GM21390 (cell line): ENCODE measurements around the gene ACAD10.

Source experiments
- ATAC-seq: cut with Tn5 transposase; IDR thresholded peaks from one replicate; pipeline ENCODE4 v1.9.1; 2021; ENCODE audit not compliant: unreplicated experiment

The ACAD10 gene

DNA sequence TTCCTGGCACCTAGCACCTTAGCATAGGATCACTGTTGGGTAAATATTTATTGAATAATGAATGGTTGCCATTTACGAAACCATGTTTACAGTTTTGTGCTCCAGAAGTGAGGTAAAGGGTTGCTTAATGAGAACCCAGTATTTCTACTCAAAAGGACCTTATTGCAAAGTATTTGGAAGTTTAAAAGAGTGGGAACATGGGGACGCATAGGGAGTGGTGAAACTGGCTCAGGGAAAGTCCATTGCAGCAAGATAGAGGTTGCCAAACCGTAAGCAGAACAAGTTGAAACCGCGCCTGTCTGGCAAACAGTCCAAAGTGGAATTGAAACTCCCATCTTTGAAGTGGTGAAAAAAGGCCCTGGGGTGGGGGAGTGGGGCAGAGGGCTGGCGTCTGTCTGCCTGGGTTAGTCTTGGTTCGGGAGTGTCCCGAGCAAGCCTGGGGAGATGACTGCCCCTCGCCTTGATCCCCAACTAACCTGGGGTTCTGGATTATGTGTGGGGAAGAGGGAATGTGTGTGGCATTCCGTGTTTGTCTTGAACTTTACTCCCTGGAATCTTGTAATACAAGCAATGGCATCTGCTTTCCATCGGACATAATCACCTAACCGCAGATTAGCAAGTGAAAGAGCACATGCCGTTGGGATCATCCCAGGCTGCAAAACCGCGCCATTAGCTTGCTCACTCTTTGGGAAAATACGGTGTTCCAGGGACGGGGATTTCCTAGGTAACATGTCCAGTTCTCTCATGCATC is 88.1 kb downstream of the ACAD10 start:
- peak; percentile 38 for ATAC-seq

DNA sequence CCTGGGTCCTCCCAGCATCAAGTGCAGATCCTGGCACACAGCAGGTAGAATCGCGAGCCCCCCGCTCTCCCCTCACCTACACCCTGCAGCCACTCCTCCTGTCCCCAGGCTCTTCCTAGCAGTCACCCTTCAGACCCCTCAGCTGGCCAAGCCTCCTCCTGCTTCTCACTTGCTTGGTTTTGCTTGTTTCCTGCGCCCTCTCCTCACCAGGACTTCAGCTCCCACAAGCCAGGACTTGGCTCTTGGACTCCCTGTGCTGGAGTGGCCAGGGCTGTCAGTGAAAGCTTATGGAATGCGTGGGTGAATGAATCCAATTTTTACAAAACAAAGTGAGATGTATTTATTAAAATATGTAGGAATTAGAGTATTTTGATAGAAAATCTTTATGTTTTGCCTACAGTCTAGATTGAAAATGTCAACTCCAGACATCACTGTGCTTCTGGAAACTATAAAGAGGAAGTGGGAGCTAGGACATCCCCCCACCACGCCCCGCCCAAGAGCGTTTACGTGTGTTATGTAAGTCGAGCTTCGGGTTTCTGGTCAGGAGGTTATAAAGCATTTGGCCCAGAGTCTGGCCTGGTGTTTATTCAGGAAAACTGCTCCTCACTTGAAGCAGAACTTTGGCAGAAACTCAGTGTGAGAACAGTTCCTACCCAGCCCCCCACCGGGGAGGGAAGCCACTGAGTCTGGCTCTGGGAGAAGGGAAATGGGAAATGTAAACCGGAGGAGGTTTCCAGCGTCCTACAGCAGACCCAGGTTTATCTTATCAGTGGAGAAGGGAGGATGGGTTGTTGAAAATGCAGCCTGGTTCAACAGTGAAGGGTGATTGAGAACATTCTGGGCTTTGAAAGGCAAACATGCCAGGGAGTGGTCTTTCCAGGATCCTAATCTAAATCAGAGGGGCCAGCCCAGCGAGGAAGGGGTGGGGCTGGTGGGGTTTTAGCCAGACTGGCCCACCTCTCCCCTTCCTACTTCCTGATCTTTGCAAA is 89.6 kb downstream of the ACAD10 start:
- ATAC-seq = peak; percentile 78

DNA sequence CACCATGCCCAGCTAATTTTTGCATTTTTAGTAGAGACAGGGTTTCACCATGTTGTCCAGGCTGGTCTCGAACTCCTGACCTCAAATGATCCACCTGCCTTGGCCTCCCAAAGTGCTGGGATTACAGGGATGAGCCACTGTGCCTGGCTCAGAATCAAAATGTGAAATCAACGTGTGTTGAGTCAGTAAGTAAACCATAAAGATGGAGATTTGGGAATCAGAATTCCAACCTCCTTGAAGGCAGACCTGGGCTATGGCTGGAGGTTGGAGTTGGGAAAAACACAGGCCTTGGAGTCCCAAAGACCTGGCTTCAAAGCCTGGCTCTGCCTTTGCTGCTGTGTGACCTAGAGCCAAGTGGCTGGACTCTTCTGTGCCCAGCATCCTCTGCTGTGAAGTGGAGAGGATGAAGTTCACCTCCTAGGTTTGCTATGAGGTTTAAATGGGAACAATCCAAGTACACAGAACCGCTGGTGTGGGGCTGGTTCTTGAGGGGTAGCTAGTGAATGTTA is 91.0 kb downstream of the ACAD10 start:
- no peak for ATAC-seq

DNA sequence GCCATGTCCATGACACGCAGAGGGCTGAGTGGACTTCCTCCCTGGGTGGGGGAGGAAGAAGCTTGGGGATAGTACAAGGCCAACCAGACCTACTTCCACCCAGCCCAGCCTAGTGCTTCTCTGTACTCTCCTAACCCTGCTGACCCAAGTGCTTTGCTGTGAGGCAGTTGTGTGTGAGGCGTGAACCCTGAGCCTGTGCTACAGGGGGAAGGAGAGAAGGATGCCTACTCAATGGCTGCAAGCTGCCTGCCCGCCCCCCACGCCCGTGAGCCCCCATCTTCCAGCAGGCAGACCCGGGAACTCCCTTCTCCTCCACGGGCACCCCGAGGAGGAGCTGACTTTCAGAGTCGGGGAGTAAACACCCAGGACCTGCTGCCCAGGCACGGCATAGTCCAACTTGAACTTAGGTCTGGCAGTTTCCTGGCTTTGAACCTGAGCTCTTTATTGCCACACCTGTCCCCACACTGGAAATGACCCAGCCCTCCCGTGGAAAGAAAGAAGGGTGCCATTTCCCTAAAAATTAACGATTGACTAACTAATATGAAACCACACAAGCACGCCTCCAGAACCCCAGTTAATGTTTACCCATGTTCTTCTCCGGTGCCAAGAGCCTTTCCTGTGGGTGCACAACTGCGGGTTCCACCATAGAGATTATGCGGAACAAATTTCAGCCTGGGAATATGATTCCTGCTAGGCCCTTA is 91.6 kb downstream of the ACAD10 start:
- no peak for ATAC-seq

DNA sequence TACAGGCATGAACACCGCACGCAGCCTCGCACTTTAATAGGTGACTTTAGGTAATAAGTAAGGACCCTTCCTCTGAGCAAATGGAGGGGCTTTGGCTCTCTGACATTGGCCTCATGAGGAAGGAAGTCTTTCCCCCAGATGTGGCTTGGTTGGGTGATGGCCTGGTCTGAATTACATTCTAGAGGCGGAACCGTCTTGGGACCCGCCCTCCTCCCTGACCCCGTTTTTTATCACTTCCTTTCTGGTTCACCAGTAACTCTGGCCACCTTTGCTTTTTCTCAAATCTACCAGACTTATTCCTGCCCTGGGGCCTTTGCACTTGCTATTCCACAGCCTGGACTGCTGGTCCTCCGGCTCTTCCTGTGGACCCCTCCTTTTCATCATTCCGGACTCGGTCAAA is 94.3 kb downstream of the ACAD10 start:
- no peak for ATAC-seq

DNA sequence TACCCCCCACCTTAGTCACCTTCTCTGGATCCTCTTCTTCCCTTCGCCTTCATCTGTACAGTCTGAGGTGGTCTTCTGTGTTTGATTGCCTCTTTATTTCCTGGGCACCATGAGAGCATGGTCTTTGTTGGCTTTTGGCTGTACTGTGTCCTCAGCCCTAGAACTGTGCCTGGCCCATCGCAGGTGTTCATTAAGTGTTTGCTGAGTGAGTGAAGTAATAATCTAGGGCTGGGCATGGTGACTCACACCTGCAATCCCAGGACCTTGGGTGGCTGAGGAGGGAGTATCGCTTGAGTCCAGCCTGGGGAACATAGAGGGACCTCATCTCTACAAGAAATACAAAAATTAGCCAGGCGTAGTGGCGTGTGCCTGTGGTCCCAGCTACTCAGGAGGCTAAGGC is 94.8 kb downstream of the ACAD10 start:
- no peak for ATAC-seq

DNA sequence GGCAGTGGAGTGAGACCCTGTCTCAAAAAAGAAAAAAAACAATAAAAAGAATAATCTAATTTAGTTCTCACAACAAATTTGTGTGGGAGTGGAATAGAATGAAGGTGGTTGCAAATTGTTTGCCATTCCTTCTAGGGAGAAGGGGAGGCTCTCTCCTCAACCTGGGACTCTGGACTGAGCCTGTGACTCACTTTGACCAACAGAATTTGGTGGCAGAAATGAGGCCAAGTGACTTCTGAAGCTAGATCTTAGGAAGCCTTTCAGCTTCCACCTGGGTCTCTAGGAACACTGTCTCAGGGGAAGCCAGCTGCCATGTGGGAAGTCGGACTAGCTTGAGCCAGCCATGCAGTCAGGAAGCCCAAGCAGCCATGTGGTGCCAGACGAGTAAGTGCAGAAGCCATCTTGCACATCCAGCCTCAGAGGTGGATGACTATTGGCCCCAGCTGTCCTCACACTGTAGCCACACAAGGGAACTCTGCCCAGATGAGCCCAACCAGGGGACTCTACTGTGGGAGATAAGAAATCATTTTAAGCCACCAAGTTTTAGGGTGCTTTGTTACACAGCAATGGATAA is 95.3 kb downstream of the ACAD10 start:
- ATAC-seq = no peak

DNA sequence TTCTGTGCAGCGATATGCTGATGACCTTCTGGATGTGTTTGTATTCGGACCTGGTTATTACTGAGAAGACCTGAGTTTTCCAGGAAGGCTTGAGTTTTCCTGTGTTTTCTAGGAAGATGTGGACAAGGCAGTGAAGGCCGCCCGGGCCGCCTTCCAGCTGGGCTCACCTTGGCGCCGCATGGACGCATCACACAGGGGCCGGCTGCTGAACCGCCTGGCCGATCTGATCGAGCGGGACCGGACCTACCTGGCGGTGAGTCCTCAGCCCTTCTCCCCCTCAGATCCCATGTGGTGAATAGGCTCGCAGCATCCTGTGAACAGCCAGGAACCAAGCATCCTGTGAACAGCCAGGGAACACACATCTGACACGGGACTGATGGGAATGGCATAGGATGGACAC is 97.2 kb downstream of the ACAD10 start:
- ATAC-seq = no peak

DNA sequence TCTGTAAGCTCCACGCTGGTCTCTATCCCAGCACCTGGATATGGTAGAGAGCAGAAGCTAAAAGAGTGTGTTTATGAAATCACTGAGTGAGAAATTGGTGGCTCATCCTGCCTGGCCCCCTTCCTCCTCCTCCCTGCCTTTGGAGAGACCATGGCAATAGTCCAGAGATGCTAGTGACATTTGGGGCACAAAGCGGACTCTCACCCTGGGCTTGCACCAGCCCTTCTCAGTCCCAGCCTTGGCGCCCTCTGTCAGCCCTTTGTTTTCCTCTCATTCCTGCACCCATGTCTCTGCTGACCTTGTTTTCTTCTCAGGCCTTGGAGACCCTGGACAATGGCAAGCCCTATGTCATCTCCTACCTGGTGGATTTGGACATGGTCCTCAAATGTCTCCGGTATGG is 99.1 kb downstream of the ACAD10 start:
- ATAC-seq = no peak

DNA sequence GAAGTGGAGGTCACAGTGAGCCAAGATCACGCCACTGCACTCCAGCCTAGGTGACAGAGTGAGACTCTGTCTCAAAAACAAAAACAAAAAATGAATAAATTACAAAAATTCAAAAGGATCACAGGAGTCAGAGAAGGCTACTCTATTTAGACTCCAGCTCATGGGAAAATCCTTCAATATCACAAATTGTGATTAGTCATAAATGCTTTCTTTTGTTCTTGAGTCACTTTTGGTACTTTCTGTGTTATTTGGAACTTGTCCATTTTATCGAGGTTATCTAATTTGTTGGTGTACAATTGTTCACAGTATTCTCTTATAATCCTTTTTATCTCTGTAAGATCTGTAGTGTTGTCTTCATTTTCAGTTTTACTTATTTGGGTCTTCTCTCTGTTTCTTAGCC is 99.8 kb downstream of the ACAD10 start:
- ATAC-seq = no peak

DNA sequence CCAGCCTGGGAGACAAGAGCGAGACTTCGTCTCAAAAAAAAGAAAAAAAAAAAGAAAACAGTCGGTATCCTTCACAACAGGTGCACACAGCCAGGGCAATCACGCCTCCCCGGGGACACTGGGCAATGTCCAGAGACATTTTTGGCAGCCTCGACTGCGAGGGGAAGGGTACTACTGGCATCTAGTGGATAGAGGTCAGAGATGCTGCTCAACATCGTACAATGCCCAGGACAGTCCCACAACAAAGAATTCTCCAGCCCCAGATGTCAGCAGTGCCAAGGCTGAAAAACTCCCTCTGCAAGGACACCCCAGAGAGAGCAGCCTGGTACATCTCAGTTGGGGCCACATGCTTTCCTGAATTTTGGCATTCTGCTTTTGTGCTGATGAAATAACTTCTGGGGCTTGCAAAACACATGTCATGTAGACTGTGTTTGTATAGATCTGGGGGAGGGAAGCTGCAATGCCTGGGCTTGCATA is 102.4 kb downstream of the ACAD10 start:
- no peak for ATAC-seq

DNA sequence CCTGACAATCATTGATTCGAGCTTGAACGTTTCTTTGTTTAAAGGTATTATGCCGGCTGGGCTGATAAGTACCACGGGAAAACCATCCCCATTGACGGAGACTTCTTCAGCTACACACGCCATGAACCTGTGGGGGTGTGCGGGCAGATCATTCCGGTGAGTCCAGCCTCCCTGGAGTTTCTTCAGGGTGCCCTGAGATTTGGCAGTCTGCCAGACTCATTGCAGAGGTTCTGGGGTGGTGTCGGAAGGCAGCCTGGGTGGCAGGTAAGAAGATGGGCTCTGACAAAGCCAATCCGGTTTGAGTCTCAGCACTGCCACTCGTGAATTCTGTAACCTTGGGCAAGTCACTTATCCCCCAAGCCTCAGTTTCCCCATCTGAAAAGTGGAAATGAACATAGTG is 103.9 kb downstream of the ACAD10 start:
- no peak for ATAC-seq

DNA sequence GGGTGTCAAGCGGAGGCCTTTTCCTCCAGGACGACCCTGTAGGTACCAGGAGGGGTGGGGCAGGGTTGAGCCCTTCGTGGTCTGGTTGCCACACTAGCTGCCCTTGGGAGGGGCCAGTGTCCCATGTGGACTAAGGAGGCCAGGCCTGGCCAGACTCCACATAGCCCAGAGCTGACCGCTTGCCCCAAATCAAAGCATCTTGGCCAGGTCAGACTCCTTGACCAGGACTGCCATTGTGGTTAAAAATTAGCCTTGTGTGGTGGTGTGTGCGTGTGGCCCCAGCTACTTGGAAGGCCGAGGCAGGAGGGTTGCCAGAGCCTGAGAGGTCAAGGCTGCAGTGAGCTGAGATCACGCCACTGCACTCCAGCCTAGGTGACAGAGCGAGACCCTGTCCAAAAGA is 105.7 kb downstream of the ACAD10 start:
- no peak for ATAC-seq

DNA sequence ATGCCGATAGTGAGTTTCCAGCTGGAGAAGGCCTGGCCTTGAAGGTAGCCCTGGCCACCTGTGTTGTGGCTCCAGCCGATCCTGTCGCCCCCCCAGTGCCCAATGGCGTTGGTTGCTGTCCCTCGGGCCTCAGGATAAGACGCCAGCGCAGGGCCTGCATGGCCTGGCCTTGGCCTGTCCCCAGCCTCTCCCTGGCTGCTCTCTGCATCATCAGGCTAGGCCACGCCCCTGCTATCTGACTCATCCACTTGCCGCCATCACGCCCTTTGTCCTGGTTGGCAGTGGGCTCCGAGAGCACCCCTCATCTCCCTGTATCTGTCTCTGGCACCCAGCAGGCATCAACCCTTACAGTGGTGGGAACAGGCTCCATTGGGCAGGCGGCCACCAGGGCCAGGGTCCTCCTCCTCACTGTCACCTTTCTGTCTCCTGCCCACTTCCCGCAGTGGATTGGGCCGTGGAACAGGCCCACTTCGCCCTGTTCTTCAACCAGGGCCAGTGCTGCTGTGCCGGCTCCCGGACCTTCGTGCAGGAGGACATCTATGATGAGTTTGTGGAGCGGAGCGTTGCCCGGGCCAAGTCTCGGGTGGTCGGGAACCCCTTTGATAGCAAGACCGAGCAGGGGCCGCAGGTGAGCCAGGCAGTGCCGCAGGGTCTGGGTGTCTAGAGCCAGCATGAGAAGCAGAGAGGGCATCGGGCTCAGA is 106.5 kb downstream of the ACAD10 start:
- ATAC-seq = no peak

DNA sequence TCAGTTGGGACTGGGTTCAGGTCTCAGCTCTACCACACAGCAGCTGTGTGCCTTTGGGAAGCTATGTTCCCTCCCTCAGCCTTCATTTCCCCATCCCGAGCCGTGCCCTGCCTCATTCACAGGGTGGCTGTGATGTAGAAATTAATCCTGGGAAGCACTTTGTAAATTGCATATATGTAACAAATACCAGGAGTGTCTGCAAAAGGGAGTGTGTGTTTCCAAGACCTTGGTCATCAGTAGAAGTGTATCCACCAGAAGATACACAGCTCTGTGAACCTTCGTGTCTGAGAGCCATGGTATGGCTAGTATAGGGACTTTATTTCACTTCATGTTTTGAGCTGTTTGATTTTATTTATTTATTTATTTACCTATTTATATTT is 107.0 kb downstream of the ACAD10 start:
- no peak for ATAC-seq

DNA sequence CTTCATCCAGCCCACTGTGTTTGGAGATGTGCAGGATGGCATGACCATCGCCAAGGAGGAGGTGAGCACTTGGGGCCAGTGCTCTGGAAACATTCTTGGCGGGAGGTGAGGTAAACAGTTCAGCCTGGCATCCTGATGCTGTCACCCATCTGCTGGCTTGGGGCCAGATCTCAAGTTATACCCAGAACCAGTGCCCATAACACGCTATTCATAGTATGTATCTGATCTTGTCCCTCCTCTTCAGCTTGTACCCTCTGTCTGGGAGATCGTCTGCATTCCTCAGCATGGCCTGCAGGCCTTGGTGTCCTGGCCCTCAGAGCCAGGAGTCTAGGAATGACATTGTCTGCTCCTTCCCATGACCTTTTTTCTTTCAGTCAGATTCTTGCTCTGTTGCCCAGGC is 112.3 kb downstream of the ACAD10 start:
- no peak for ATAC-seq

DNA sequence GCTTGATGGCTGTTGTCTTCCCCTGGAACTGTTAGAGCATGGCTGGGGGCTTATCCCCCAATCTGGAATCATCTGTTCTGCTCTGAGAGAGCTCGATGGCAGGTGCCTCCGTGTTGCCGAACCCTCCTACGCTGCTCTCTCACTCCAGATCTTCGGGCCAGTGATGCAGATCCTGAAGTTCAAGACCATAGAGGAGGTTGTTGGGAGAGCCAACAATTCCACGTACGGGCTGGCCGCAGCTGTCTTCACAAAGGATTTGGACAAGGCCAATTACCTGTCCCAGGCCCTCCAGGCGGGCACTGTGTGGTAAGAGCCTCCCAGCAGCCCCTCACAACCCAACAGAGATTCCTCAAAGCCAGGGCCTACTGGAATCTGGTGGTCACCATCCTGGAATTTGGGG is 113.9 kb downstream of the ACAD10 start:
- ATAC-seq = no peak

DNA sequence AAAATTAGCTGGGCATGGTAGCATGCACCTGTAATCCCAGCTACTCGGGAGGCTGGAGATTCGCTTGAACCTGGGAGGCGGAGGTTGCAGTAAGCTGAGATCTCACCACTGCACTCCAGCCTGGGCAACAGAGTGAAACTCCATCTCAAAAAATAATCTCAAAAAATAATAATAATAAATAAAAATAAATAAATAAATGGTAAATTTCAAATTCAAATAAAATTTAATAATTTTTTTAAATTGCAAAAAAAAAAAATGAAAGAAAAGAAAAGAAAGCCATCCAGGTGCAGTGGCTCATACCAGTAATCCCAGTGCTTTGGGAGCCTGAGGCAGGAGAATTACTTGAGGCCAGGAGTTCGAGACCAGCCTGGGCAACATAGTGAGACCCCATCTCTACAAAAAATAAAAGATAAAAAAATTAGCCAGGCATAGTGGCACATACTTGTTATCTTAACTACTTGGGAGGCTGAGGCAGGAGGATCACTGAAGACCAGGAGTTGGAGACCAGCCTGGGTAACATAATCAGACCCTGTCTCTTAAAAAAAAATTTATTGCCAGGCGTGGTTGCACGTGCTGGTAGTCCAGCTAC is 117.3 kb downstream of the ACAD10 start:
- ATAC-seq = no peak

DNA sequence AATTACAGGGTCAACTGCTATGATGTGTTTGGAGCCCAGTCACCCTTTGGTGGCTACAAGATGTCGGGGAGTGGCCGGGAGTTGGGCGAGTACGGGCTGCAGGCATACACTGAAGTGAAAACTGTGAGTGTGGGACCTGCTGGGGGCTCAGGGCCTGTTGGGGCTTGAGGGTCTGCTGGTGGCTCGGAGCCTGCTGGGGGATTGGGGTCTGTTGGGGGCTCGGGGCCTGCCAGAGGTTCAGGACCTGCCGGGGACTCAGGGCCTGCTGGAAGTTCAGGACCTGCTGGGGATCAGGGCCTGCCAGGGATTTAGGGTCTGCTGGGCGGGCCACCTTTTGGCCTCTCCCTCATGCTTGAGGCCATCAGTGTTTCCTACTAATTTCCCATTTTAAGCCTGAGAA is 118.0 kb downstream of the ACAD10 start:
- no peak for ATAC-seq

DNA sequence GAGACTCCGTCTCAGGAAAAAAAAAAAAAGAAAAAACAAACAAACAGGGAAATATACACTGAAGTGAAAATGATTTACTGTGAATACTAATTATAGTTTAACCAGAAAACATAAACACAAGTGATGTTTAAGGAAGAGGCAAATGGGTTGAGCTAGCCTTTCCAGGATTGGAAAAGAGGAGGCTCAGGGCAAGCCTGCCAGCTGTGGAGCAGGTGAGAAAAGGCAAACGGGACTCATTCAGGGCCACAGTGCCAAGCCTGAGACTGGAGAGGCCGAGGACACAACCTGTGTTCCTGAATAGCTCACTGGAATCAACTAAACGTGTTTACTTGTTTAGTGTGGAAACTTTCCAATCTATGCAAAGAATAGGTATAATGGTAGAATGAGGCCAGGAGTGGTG is 120.5 kb downstream of the ACAD10 start:
- no peak for ATAC-seq
